GM19035 (cell line): Measurements from ENCODE around the gene CDK5.
"Not testable (repeated sequence)": the region's sequence is repeated elsewhere in the genome, so short reads cannot be mapped to it uniquely, and the experiment has no call there.

ENCODE experiments used
- ATAC-seq: cut with Tn5 transposase; IDR thresholded peaks from one replicate; pipeline ENCODE4 v1.9.1; 2021; ENCODE audit not compliant: unreplicated experiment

CDK5 gene

DNA sequence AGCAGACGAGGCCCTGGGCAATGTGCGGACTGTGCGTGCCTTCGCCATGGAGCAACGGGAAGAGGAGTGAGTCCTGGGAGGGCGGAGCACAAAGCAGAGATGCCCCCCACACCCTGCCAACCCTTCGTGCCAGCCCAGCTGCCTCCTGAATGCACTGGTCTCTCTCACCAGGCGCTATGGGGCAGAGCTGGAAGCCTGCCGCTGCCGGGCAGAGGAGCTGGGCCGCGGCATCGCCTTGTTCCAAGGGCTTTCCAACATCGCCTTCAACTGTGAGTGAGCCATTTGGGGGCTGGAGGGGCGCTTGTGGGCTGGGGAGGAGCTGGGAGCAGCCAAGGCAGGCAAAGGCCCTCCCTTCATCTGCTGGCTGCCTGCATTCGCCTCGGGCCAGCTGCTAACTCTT is 21.8 kb downstream of the CDK5 start:
- ATAC-seq = no peak

DNA sequence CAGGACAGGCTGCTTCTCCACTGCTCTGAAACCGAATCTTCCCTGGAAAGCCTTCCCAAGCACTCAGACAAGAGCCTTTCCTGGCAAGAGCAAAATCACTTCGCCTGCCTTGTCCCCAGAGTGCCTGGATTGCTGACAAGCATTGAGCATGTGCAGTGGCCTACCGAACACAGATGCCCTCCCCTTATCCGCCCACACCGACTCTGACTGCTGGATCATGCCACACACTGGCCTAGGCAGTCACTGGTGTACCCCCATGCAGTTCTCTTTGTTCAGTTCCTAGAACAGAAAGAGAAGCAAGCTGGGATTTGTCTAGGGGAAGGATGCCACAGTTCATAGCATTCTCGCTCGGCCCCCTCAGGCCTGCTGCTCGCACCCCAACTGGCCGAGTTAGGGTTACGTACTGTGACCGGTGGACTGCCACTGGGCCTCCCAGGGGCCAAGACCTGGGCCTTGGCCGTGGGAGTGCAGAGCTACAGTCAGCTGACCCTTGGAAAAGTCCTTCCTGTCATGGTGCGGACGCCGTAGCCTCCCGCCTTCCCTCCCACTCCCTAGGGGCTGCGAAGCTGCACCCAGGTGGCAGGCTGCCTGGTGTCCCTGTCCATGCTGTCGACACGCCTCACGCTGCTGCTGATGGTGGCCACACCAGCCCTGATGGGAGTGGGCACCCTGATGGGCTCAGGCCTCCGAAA is 22.5 kb downstream of the CDK5 start:
- ATAC-seq = no peak

DNA sequence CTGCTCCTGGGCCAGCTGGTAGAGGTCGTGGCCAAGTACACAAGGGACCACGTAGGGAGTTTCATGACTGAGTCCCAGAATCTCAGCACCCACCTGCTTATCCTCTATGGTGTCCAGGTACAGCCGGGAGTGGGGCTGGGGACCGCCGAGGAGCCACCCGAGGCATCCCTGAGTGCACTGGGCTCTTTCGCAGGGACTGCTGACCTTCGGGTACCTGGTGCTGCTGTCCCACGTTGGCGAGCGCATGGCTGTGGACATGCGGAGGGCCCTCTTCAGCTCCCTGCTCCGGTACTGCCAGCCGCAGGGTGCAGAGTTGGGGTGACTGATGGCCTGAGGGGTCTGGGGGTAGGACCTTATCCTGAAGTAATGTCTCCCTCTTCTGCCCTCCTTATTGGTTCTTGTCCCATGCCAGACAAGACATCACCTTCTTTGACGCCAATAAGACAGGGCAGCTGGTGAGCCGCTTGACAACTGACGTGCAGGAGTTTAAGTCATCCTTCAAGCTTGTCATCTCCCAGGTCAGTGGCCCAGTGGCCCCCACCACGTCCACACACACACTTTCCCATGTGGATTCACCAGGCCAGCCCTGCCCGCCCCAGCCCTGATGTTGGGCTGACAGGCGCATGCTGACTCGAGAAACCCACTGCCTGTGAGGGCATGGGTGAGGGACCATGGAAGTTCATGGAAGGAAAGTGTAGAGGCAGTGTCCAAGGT is 23.2 kb downstream of the CDK5 start:
- ATAC-seq = no peak

DNA sequence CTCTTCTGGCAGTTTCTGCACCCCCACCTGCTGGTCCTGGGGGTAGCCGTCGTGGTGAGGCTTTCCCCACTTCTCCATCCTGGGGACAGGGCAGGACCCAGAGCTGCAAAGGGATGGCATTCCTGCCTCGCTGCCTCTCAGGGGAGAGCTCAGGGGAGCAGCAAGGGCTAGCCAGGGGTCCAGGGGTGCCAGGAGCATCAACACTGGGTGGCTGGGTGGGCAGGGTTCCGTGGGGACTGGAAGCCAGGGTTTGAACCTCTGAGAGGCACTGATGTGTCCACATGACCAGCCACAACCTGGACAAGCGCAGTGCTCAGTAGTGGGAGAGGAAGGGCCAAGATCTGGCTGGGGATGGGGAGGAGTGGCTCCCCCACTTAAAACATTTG is 23.8 kb downstream of the CDK5 start:
- no peak for ATAC-seq

DNA sequence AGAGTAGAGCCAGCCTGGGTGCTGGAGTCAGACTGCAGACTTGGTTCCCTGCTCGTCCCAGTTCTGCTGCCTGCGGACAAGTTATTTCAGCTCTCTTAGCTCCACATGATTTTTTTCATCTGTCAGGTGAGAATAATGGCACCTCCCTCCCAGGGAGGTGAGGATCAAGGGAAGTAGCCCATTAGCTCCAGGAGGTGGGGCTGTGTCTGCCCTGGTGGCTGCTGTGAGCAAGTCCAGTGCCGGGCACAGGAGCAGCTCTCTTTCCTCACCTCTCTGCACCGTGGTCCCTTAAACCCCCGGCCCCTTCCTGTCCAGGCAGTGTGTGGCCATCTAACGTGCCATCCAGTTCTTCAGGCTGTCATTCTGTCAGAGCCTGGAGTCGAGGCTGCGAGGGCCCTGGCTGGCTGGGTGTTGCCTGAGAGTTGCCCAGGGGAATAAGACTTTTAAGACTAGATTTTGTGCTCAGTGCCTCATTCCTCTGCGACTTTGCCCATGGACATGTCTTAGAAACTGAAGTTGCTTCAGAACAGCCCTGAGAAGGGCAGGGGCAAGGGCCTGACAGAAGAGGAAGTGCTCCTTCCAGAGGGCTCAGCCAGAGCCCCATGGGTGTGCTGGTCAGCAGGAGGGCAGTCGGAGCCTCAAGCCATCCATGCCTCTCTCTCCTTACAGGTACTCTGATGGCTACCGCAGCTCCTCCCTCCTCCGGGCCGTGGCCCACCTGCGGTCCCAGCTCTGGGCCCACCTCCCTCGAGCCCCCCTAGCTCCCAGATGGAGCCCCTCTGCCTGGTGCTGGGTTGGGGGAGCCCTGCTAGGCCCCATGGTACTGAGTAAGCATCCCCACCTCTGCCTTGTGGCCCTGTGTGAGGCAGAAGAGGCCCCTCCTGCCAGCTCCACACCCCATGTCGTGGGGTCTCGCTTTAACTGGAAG is 24.5 kb downstream of the CDK5 start:
- no peak for ATAC-seq

DNA sequence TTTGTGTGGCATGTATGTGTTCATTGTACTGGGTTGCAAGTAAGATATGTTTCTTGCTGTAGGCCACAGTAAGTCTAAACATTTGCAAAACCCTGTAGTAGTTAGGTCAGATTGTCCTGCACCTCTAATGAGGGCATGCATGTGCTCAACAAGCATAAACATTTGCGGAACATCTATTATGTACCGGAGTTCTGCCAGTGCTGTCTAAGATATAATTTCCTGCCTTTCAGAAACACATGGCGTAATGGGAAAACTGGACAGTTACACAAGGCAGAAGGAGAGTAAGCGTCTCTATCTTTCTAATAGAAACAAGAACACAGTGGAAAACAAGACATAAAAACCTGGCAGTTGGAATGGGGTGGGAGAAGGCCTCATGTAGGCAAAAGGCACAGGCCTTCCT is 26.7 kb downstream of the CDK5 start:
- ATAC-seq = no peak

DNA sequence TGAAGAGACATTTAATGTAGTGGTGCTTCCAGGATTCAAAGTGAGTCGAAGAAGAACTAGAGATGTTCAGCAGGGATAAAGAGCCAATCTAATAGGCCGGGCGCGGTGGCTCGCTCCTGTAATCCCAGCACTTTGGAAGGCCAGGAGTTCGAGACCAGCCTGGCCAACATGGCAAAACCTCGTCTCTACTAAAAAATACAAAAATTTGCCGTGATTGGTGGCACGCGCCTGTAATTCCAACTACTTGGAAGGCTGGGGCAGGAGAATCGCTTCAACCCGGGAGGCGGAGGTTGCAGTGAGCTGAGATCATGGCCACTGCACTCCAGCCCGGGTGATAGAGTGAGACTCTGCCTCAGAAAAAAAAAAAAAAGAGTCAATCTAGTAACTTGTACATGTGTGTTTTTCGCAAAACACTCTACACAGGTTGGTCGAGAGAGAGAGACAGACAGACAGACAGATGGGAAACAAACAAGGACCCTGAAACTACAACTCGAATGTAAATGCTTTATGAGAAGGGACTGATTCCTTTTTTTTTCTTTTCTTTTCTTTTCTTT is 28.7 kb downstream of the CDK5 start:
- ATAC-seq = no peak

DNA sequence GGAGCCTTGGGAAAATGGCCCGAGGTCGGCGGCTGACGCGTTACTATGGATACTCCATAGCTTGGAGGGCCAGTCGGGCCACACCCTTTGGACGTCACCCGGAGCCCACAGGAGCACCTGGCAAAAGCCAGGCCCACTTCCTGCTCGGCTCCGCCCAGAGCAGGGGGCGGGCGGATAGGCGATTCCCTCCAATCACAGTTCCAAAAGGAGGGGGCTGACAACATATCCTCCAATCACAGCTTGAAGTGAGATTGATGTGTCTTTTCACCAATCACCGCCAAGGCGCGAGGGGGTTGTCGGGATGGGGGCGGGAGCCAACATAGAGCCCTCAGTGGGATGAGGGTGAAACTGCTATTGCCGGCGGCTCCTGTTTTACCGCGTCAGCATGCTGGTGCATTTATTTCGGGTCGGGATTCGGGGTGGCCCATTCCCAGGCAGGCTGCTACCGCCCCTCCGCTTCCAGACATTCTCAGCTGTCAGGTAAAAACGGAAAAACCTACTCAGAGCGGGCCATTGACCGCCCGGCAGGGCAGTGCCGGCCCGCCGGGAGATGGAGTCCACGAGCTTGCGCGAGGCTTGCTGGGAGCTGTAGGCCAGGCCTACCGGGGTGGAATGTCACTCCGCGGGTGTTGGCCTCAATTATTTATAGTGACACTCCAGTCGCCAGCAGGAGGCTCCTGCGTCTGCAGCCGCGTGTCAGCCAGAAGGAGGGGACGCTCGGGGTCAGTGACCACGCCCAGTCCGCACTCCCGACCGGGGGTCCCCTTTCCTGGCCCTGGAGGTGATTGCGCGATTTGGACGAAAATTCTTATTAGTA is 29.4 kb downstream of the CDK5 start, which contains the start of gene ABCB8:
Gene ABCB8, plus strand, starts transcription at position 320 of the 817 bp plus-strand sequence. Its CDS starts 66 bp downstream, at position 386.
- ATAC-seq = peak; percentile 98

DNA sequence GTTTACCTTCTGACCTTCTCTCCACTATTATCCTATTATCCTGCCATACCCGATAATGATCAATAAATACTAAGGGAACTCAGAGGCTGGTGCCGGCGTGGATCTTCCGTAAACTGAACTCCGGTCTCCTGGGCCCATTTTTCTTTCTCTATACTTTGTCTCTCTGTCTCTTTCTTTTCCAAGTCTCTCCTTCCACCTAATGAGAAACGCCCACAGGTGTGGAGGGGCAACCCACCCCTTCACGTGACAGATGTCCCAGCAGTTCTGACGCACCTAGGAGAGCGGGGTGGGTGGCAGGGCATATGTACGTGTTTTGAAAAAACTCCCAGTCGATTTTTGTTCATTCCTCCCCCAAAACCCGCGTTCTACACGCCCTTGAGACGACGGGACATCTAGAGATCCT is 30.0 kb downstream of the CDK5 start:
- ATAC-seq = not testable (repeated sequence)

DNA sequence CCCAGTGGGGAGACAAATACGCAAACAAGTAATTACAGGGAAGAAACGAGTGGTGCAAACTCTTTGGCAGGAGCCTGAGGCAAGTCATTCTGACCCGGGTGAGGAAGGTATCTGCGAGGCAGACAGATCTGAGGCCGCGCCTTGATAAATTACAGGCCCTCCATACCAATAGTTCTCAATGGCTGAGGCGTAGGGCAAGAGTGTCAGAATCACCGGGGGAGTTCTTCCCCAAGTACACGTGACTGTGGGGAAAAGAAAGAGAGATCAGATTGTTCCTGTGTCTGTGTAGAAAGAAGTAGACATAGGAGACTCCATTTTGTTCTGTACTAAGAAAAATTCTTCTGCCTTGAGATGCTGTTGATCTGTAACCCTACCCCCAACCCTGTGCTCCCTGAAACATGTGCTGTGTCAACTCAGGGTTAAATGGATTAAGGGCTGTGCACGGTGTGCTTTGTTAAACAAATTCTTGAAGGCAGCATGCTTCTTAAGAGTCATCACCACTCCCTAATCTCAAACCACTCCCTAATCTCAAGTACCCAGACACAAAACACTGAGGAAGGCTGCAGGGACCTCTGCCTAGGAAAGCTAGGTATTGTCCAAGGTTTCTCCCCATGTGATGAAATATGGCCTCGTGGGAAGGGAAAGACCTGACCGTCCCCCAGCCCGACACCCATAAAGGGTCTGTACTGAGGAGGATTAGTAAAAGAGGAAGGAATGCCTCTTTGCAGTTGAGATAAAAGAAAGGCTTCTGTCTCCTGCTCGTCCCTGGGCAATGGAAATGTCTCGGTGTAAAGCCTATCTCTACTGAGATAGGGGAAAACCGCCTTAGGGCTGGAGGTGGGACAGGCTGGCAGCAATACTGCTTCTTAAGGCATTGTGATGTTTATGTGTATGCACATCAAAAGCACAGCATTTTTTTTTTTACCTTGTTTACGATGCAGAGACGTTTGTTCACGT is 30.6 kb downstream of the CDK5 start:
- ATAC-seq = not testable (repeated sequence)

DNA sequence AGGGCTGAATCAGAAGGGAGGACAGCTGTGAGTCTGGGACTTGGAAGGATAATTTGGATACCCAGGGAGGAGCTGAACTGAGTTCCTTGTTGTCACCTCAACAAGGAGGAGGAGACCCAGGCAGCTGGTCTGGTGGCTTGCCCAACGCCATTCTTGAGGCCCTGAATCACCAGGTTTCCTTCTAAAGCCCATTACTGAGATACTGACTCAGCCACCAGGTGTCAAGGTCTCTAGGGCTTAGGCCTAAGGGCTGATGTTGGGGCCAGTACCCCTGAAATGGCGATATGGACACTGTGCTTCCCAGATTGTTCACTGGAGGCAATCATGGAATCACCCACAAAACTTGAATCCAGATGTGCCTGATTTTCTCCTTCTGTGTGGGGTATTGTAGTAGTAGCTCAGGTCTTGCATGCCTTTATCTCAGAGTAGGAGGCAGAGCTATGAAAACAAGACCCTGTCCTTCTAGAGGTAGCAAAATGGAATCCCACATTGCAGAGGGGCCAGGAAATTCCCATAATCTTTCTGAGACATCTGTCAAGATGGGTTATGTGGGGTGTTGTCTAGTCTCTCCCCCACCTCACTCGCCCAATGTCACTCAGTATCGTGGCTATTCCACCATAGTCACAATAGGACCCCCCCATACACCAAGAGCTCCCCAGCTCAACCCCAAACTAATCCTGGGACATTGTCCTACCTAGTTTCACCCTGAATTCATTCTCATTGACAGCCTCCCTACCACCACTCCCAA is 31.6 kb downstream of the CDK5 start:
- no peak for ATAC-seq

DNA sequence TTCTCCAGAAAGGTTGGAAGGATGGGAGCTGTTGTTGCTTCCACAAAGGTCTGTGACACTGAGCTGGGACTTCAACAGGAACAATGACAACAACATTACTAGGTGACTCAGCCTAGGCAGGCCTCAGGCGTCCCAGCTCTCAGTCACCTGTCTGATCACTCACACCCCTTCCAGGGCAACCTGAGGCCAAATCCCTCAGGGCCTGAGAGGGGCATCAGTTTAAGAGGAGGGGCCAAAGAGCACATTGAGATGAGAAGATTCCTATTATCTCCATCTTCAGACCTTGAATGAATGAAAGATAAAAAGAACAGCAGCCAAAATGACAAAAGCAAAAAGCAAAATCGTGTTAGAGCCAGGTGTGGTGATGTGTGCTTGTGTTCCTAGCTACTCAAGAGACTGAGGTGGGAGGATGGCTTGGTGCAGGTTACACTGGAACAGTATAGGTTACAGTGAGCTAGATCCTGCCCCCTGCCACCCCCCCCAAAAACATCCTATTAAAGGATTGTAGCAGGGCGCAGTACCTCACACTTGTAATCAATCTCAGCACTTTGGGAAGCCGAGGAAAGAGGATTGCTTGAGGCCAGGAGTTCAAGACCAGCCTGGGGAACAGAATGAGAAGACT is 33.2 kb downstream of the CDK5 start, which contains the start of gene ATG9B:
Gene ATG9B, minus strand, starts transcription at position 60 of the 622 bp plus-strand sequence. CDS start 71 bp downstream, outside the sequence.
- ATAC-seq = no peak

DNA sequence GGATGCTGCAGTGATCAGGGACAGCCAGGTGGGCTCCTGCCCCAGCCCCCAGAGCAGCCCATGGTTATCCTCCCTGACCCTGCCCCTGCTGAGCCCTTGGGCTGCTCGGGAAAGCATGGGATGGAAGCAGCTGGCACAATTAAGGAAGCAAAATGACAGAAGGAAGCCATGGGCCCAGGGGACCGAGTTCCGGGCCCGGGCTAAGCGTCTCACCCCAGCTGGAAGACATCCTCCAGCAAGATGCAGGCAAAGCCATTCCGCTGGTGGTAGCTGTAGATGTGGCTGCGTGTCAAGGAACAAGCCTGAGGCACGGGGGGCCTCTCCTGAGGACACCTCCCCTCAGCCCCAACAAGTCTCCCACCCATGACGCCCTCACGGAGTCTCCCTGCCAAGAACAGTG is 34.5 kb downstream of the CDK5 start:
- ATAC-seq = no peak

DNA sequence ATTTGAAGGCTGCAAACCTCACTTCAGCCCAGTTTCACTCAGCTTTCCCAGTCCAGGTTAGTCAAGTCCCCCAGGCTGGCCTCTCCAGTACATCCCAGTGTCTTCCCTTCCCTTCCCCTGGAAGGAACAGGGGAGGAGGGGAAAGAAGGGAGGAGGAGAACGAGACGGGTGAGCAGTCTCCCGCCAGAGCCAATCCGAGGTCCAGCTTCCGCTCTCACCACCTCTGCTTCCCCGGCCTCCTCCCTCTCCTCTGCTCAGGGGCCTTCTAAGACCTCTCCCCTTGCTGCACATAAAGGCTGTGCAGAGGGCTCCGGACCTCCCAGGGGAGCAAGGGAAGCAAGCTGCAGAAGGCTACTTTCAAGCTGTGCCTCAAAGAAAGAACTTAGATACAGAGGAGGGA is 37.5 kb downstream of the CDK5 start:
- no peak for ATAC-seq

DNA sequence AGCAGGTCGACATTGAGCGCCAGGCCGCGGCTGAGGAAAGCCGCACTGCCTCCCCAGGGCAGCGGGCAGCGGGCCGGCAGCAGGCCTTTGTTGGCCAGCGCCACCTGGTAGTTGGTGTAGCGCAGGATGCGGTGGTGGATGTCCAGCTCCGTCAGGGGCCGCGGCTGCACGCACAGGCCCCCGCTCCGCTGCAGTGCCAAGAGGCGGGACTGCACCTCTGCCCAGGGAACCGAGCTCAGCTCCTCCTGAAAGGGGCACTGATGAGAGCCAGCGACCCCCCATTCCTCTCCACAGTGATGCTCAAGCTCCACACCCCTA is 38.6 kb downstream of the CDK5 start:
- ATAC-seq = no peak

DNA sequence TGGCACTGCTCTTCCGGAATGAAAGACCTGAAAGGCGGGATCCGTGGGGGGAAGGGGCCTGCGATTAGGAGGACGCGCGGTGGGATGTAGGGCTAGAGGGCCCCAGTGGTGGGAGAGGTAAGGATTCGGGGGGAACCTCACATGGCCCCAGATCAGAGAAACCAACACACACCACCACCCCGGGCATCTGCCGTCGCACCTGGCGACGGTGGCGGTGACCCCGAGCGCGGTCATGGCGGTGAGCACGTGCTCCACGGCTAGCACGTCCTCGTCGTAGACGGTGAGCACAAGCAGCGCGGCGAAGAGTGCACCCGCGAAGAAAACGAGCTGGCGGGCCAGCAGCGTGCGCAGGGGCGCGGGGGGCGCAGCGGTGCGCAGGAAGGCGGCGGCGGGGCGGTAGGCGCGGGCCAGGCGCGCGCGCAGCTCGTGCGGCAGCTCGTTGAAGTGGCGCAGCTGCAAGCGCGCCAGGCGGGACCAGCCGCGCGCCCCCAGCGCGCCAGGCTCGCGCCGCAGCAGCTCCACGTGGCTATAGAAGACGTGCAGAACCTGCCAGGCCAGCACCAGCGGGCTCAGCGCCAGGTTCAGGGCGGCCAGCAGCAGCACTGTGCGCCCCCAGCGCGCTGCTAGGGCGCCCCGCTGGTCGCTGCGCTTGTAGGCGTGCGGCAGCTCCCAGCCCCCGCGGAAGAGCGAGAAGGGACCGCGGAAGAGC is 39.1 kb downstream of the CDK5 start:
- no peak for ATAC-seq

DNA sequence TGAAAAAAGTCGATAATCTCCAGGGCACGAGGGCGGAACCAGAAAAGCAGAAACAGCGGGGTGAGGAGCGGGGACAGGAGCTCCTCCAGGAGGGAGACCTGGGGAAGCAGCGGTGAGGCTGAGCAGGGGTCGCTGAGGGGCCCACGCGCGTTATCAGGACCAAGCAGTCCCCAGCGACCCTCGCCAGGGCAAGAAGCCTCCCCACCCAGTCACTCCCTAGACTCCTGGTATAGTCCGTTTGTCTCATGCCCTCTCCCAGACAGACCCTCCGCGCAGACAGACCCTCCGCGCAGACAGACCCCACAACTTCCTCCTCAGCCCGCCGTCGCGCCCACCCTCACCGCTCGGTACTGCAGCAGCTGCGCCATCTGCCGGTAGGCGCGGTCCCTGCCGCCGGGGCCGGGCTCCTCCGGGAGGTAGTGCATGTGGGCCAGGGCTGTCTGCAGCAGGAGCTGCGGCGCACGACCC is 39.7 kb downstream of the CDK5 start:
- peak; percentile 45 for ATAC-seq
